PC-3 (cell line): Measurements from ENCODE around the gene PAPPA. TPM values are rescaled to one million over a fixed set of nuclear protein-coding genes. Genes with fewer than 3 reads are reported as not detected.
A peak's percentile ranks its signal among the peaks of the same experiment; 100 is the strongest.

ENCODE experiments used
- ATAC-seq: fragments of 200-7000 bp; cut with Tn5 transposase; 2 replicates; pipeline ENCODE4 v1.9.1; 2020; ENCODE audit warnings: mild to moderate bottlenecking, moderate library complexity
- BruUV-seq: library from RNA; stranded (reverse); fragments of 400-500 nt; replicated peaks from 2 replicates; lab custom pipeline; 2021; lab: Mats Ljungman, UMichigan
- CTCF ChIA-PET: fragments of 300-600 bp; sonication (Branson Sonifier 250); formaldehyde crosslinking; loops from one replicate; lab custom pipeline; 2022; ENCODE audit warnings: antibody characterized with exemption; lab: Charles Lee
- POLR2A ChIA-PET: fragments of 300-600 bp; sonication (Branson Sonifier 250); formaldehyde crosslinking; loops from one replicate; lab custom pipeline; 2022; ENCODE audit warnings: antibody characterized with exemption; ENCODE audit not compliant: unreplicated experiment; lab: Charles Lee
- DNase-seq: peaks from one replicate; pipeline ENCODE4 v3.0.0-alpha.2; 2015
- H2AFZ ChIP-seq: fragments of 300-600 bp; sonication (generic); 2 replicates; pipeline ENCODE4 v1.6.0; 2016; ENCODE audit warnings: antibody characterized with exemption, low read length
- H3F3A ChIP-seq: fragments of 300-600 bp; sonication (generic); one replicate; pipeline ENCODE4 v1.6.0; 2017; ENCODE audit warnings: antibody characterized with exemption, low read length, control low read depth, mild to moderate bottlenecking; ENCODE audit not compliant: unreplicated experiment
- H3K27ac ChIP-seq: fragments of 300-600 bp; sonication (generic); 2 replicates; pipeline ENCODE4 v1.5.1; 2016; ENCODE audit warnings: mild to moderate bottlenecking, low read length
- H3K27me3 ChIP-seq: fragments of 300-600 bp; sonication (generic); 2 replicates; pipeline ENCODE4 v1.6.1; 2016; ENCODE audit warnings: low read length, mixed read lengths
- H3K36me3 ChIP-seq: fragments of 300-600 bp; sonication (generic); 2 replicates; pipeline ENCODE4 v1.6.1; 2016; ENCODE audit warnings: low read depth, mixed run types, low read length, mixed read lengths
- H3K4me1 ChIP-seq: fragments of 300-600 bp; sonication (generic); 2 replicates; pipeline ENCODE4 v1.5.1; 2016; ENCODE audit warnings: low read length; ENCODE audit not compliant: insufficient read depth
- H3K4me2 ChIP-seq: fragments of 300-600 bp; sonication (generic); 2 replicates; pipeline ENCODE4 v1.6.0; 2016; ENCODE audit warnings: low read length
- H3K4me3 ChIP-seq: fragments of 300-600 bp; sonication (generic); 2 replicates; pipeline ENCODE4 v1.5.1; 2016; ENCODE audit warnings: mild to moderate bottlenecking, low read length, mixed read lengths
- H3K79me2 ChIP-seq: fragments of 300-600 bp; sonication (generic); 2 replicates; pipeline ENCODE4 v1.6.1; 2017; ENCODE audit warnings: low read length, mixed read lengths
- H3K9ac ChIP-seq: fragments of 300-600 bp; sonication (generic); 2 replicates; pipeline ENCODE4 v1.6.0; 2016; ENCODE audit warnings: mild to moderate bottlenecking, low read length
- H3K9me2 ChIP-seq: fragments of 300-600 bp; sonication (generic); replicated peaks from 2 replicates; pipeline ENCODE4 v1.6.1; 2016; ENCODE audit warnings: mixed run types, low read length, mixed read lengths
- H3K9me3 ChIP-seq: fragments of 300-600 bp; sonication (generic); 2 replicates; pipeline ENCODE4 v1.6.1; 2016; ENCODE audit warnings: low read length, mixed read lengths
- H4K20me1 ChIP-seq: fragments of 300-600 bp; sonication (generic); 2 replicates; pipeline ENCODE4 v1.6.1; 2016; ENCODE audit warnings: low read length, mixed read lengths
- EZH2 ChIP-seq: fragments of 300-600 bp; sonication (generic); IDR thresholded peaks from one replicate; pipeline ENCODE4 v1.6.1; 2017; ENCODE audit warnings: antibody characterized with exemption, mild to moderate bottlenecking, low read length; ENCODE audit not compliant: unreplicated experiment
- EZH2phosphoT487 ChIP-seq: fragments of 300-600 bp; sonication (generic); IDR thresholded peaks from 2 replicates; pipeline ENCODE4 v1.6.1; 2018; ENCODE audit warnings: mild to moderate bottlenecking, antibody characterized with exemption, low read length, borderline replicate concordance
- intact Hi-C: fragments of 100-400 bp; cut with micrococcal nuclease; formaldehyde crosslinking; loops from 2 replicates; pipeline ENCODE4 v1.9.0; 2023
- total RNA-seq: library from RNA; depleted of rRNA; stranded (reverse); fragments of >200 nt; gene quantifications from 2 replicates; pipeline ENCODE4 v1.2.3, GENCODE V29; 2014
- TF ChIP-seq, protein P1 (sequence below): fragments of 300-600 bp; sonication (generic); conservative IDR thresholded peaks from 2 replicates; pipeline ENCODE4 v1.5.1; 2017; ENCODE audit warnings: antibody characterized with exemption, low read depth, mild to moderate bottlenecking, low read length

The PAPPA gene
- total RNA-seq, 1 experiment from 2014 or later, result not detected

DNA sequence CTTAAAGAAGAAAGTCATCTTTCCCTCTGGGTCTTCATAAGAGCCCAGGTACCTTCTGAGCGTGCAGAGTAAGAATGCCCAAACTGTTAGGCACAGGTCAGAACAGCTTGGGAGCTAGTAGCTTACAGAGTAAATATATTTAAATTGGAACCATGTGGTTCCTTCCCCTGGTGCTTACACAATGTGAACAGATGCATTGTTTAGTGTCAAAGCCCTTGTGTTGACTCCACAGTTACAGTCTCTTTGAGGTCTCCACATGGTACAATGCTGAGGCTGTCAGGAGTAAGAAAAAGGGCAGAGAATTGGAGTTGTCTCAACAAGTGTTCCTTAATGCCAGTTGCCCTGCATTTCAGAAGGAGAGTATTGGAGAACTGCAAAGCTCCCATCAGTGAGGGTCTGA is 188.5 kb downstream of the PAPPA start:
- H3K4me2 ChIP-seq, result no peak overlapping the region
- no peaks in the 10 kb centered on the region for H3K36me3 ChIP-seq
- no peaks in the 10 kb centered on the region for H3K79me2 ChIP-seq
- intact Hi-C loops, result no loop called here
- H4K20me1 ChIP-seq, result no peaks in the 10 kb centered on the region
- no peak for TF ChIP-seq EZH2phosphoT487
- TF ChIP-seq, protein P1, sequence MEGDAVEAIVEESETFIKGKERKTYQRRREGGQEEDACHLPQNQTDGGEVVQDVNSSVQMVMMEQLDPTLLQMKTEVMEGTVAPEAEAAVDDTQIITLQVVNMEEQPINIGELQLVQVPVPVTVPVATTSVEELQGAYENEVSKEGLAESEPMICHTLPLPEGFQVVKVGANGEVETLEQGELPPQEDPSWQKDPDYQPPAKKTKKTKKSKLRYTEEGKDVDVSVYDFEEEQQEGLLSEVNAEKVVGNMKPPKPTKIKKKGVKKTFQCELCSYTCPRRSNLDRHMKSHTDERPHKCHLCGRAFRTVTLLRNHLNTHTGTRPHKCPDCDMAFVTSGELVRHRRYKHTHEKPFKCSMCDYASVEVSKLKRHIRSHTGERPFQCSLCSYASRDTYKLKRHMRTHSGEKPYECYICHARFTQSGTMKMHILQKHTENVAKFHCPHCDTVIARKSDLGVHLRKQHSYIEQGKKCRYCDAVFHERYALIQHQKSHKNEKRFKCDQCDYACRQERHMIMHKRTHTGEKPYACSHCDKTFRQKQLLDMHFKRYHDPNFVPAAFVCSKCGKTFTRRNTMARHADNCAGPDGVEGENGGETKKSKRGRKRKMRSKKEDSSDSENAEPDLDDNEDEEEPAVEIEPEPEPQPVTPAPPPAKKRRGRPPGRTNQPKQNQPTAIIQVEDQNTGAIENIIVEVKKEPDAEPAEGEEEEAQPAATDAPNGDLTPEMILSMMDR, result no peak
- TF ChIP-seq EZH2, result no peak
- H2AFZ ChIP-seq, result no peak overlapping the region
- ATAC-seq (no peak), DNase-seq (no peak)
- H3K4me3 ChIP-seq, result no peak overlapping the region
- POLR2A ChIA-PET, result no interaction called here
- CTCF ChIA-PET, result no interaction called here
- no peak overlapping the region for H3K9ac ChIP-seq
- H3F3A ChIP-seq, result no peaks in the 10 kb centered on the region
- H3K9me3 ChIP-seq, result no peaks in the 10 kb centered on the region
- no TSS peak for BruUV-seq
- no peak overlapping the region for H3K27ac ChIP-seq
- peaks cover 31% of the 10 kb centered on the region; the same call in 1 of the 2 replicates for H3K27me3 ChIP-seq
- no peaks in the 10 kb centered on the region for H3K4me1 ChIP-seq
- no peaks in the 10 kb centered on the region for H3K9me2 ChIP-seq

DNA sequence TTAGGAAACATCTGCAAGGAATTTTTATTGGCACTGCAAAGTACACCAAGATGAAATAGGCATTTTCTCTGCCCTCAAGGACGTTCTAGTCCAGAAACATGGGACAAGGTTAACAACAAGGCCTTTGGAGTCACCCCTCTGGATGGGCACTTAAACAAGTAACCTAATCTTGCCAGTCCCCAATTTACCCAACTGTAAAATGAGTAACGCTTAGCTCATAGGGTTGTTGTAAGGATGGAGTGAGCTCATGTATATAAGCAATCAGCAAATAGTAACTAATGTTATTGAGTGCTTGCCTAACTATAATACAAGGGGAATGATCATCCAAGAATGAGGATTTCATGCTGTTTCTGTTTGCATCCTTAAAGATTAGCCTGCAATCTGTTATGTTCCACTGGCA is 189.3 kb downstream of the PAPPA start:
- no peaks in the 10 kb centered on the region for H3K36me3 ChIP-seq
- CTCF ChIA-PET, result no interaction called here
- no peaks in the 10 kb centered on the region for H3K79me2 ChIP-seq
- H4K20me1 ChIP-seq, result no peaks in the 10 kb centered on the region
- no peak overlapping the region for H2AFZ ChIP-seq
- BruUV-seq, result no TSS peak
- no peak for TF ChIP-seq EZH2phosphoT487
- TF ChIP-seq EZH2, result no peak
- TF ChIP-seq, protein P1, result no peak
- peak; percentile 11 for DNase-seq
- H3K9me2 ChIP-seq, result no peaks in the 10 kb centered on the region
- no peaks in the 10 kb centered on the region for H3K4me1 ChIP-seq
- no peak overlapping the region for H3K4me2 ChIP-seq
- peaks cover 31% of the 10 kb centered on the region; the same call in 1 of the 2 replicates for H3K27me3 ChIP-seq
- no peak overlapping the region for H3K4me3 ChIP-seq
- H3K9me3 ChIP-seq, result no peaks in the 10 kb centered on the region
- no peaks in the 10 kb centered on the region for H3F3A ChIP-seq
- intact Hi-C loops, result no loop called here
- POLR2A ChIA-PET, result no interaction called here
- no peak overlapping the region for H3K27ac ChIP-seq
- no peak overlapping the region for H3K9ac ChIP-seq
- no peak for ATAC-seq

DNA sequence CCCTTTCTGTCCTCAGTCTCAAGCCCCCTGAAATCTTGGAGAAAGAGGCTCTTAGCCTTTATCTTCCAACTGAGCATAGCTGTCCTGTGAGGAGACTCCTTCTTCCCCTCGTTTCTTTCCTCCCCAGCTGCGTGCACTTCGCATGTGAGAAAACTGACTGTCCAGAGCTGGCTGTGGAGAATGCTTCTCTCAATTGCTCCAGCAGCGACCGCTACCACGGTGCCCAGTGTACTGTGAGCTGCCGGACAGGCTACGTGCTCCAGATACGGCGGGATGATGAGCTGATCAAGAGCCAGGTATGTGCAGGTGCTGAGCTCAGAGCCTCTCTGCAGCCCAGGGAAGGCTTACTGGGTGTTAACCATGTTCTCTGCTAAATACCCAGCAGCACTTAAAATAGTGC is 190.8 kb downstream of the PAPPA start:
- no peak overlapping the region for H3K4me3 ChIP-seq
- intact Hi-C loops, result no loop called here

More for the DNA sequence above, 190.8 kb downstream of the PAPPA start:
- TF ChIP-seq EZH2phosphoT487 (no peak), EZH2 (no peak)
- TF ChIP-seq, protein P1, result no peak
- Histone ChIP-seq H3K79me2 (no peaks in the 10 kb centered on the region), H3K27ac (no peak overlapping the region), H3K9me3 (no peaks in the 10 kb centered on the region), H3K36me3 (no peaks in the 10 kb centered on the region), H3K4me1 (no peaks in the 10 kb centered on the region), H3F3A (no peaks in the 10 kb centered on the region), H3K27me3 (peaks cover 17% of the 10 kb centered on the region; the same call in 1 of the 2 replicates), H3K4me2 (no peak overlapping the region), H3K9ac (no peak overlapping the region), H2AFZ (no peak overlapping the region), H3K9me2 (no peaks in the 10 kb centered on the region), H4K20me1 (no peaks in the 10 kb centered on the region)
- ATAC-seq (no peak), DNase-seq (no peak)
- ChIA-PET POLR2A (no interaction called here), CTCF (no interaction called here)
- BruUV-seq, result no TSS peak
